Calu3 (cell line): ENCODE data around the gene EXOG. TPM values are rescaled to one million over a fixed set of nuclear protein-coding genes. Genes with fewer than 3 reads are reported as not detected.

ENCODE experiments used
- BruUV-seq: library from RNA; stranded (reverse); fragments of 400-500 nt; replicated peaks from 2 replicates; lab custom pipeline; 2021; lab: Mats Ljungman, UMichigan
- CTCF ChIA-PET: fragments of 300-600 bp; sonication (Branson Sonifier 250); formaldehyde crosslinking; loops from one replicate; lab custom pipeline; 2022; ENCODE audit warnings: antibody characterized with exemption; lab: Charles Lee
- DNase-seq: peaks from one replicate; pipeline ENCODE4 v3.0.0; 2022
- H3K27ac Mint-ChIP-seq: one replicate; pipeline ENCODE4 v1.8.0; 2022; ENCODE audit warnings: mixed read lengths; ENCODE audit not compliant: unreplicated experiment
- H3K27me3 Mint-ChIP-seq: one replicate; pipeline ENCODE4 v1.8.0; 2022; ENCODE audit warnings: mixed read lengths; ENCODE audit not compliant: unreplicated experiment
- H3K36me3 Mint-ChIP-seq: one replicate; pipeline ENCODE4 v1.8.0; 2022; ENCODE audit warnings: mild to moderate bottlenecking, moderate library complexity, mixed read lengths; ENCODE audit not compliant: insufficient read depth, unreplicated experiment
- H3K4me1 Mint-ChIP-seq: one replicate; pipeline ENCODE4 v1.8.0; 2022; ENCODE audit warnings: mild to moderate bottlenecking, low read depth, mixed read lengths; ENCODE audit not compliant: unreplicated experiment
- H3K4me3 Mint-ChIP-seq: one replicate; pipeline ENCODE4 v1.8.0; 2022; ENCODE audit warnings: mild to moderate bottlenecking, low read depth, moderate library complexity, mixed read lengths; ENCODE audit not compliant: unreplicated experiment
- H3K9me3 Mint-ChIP-seq: one replicate; pipeline ENCODE4 v1.8.0; 2022; ENCODE audit warnings: low read depth, mixed read lengths; ENCODE audit not compliant: unreplicated experiment
- CTCF ChIP-seq: fragments of 200-600 bp; IDR thresholded peaks from one replicate; pipeline ENCODE4 v1.8.0; 2022; ENCODE audit warnings: antibody characterized with exemption; ENCODE audit not compliant: unreplicated experiment
- intact Hi-C: fragments of 100-400 bp; cut with micrococcal nuclease; formaldehyde crosslinking; loops from one replicate; pipeline ENCODE4 v1.10.0; 2022; ENCODE audit not compliant: unreplicated experiment
- total RNA-seq: library from RNA; stranded (reverse); gene quantifications from 2 replicates; pipeline ENCODE4 v1.2.3, GENCODE V29; 2022

Gene EXOG
- total RNA-seq, 1 experiment from 2014 or later = 13.2 TPM

GRCh38 chr3:38519651-38520050 lies 23.5 kb downstream of the EXOG start:
- Mint-ChIP-seq H3K27ac (no peak overlapping the region), H3K4me3 (no peak overlapping the region), H3K9me3 (no peaks in the 10 kb centered on the region), H3K27me3 (no peaks in the 10 kb centered on the region), H3K4me1 (no peaks in the 10 kb centered on the region), H3K36me3 (no peaks in the 10 kb centered on the region)
- intact Hi-C loops = loop anchor here (5.0 to 10.0 kb wide), 2 partner anchors 323 to 485 kb away; no protein-coding TSS in a partner anchor
- TF ChIP-seq CTCF = no peak
- no peak for DNase-seq
- CTCF ChIA-PET = no interaction called here
- BruUV-seq = no TSS peak

DNA sequence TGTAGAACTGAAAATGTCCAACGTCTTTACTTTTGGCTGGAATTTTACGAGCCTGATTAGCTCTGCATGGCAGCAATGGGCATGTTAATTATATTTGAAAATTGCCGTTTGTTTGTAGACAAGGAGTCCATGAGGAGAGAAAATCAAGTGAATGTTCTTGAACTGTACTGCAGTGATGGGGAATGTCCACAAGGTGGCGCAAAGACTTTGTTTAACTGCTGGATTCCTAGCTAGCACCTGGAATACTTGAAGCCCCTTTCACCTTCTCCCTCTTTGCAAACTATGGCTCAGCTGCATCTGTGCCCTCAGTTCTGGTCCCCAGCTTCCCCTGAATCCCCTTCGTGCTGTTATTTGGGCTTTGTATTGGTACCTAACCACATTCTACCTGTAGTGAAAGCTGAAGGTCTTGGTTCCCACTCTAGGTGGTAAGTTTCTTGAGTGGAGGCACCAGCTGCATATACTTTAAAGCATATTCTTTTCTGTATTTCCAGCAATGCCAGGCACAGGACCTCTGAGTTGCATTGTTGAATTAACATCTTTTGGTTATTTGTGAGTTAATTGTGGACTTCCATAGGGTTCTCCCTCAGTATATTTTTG lies 25.3 kb downstream of the EXOG start:
- intact Hi-C loops = loop anchor here (1.0 to 10.0 kb wide), 5 partner anchors 130 to 483 kb away; no protein-coding TSS in a partner anchor

GRCh38 chr3:38522002-38522401 lies 25.9 kb downstream of the EXOG start:
- no peak for DNase-seq
- H3K4me3 Mint-ChIP-seq = no peak overlapping the region
- no peaks in the 10 kb centered on the region for H3K27me3 Mint-ChIP-seq
- H3K9me3 Mint-ChIP-seq = no peaks in the 10 kb centered on the region
- CTCF ChIA-PET = interaction anchor here (0.7 to 1.9 kb wide), 11 partner anchors 25 to 766 kb away, joined by 3 to 21 read pairs (median 4); no protein-coding TSS in a partner anchor
- BruUV-seq = no TSS peak
- TF ChIP-seq CTCF = no peak
- no peaks in the 10 kb centered on the region for H3K4me1 Mint-ChIP-seq
- H3K27ac Mint-ChIP-seq = no peak overlapping the region
- intact Hi-C loops = loop anchor here (5.0 to 10.0 kb wide), 2 partner anchors 320 to 483 kb away; no protein-coding TSS in a partner anchor
- no peaks in the 10 kb centered on the region for H3K36me3 Mint-ChIP-seq

More for the DNA sequence above, 25.3 kb downstream of the EXOG start:
- Mint-ChIP-seq H3K36me3 (no peaks in the 10 kb centered on the region), H3K9me3 (no peaks in the 10 kb centered on the region), H3K4me1 (no peaks in the 10 kb centered on the region), H3K4me3 (no peak overlapping the region), H3K27ac (no peak overlapping the region), H3K27me3 (no peaks in the 10 kb centered on the region)
- CTCF ChIA-PET = interaction anchor here (0.7 to 1.9 kb wide), 11 partner anchors 24 to 767 kb away, joined by 3 to 21 read pairs (median 4); no protein-coding TSS in a partner anchor
- no TSS peak for BruUV-seq
- TF ChIP-seq CTCF = peak; percentile 49
- peak; percentile 64 for DNase-seq

DNA sequence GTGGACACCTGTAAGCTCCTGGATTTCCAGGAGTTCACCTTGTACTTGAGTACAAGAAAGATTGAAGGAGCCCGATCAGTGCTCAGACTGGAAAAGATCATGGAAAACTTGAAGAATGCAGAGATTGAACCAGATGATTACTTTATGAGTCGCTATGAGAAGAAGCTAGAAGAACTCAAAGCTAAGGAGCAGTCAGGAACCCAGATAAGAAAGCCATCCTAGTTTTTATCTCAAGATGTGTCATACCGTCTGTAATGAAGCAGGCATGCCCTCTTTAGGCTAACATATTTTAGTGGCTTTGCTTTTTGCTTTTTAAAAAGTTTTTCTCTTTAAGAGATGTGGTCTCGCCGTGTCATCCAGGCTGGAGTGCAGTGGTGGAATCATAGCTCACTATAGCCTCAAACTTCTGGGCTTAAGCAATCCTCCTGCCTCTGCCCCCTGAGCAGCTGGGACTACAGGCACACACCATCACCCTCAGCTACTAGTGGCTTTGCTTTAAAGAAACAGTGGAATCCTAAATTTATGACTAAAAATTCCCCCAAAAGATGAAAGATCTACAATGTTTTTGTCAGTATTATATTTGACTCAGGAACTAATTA lies 28.1 kb downstream of the EXOG start:
- no peak for DNase-seq
- BruUV-seq = no TSS peak
- no peak for TF ChIP-seq CTCF
- no peaks in the 10 kb centered on the region for H3K9me3 Mint-ChIP-seq
- no peaks in the 10 kb centered on the region for H3K27me3 Mint-ChIP-seq
- intact Hi-C loops = loop anchor here (5.0 to 10.0 kb wide), 2 partner anchors 318 to 481 kb away; no protein-coding TSS in a partner anchor
- H3K36me3 Mint-ChIP-seq = no peaks in the 10 kb centered on the region
- CTCF ChIA-PET = no interaction called here
- no peaks in the 10 kb centered on the region for H3K4me1 Mint-ChIP-seq
- no peak overlapping the region for H3K27ac Mint-ChIP-seq
- H3K4me3 Mint-ChIP-seq = no peak overlapping the region
